HG02763 (cell line): ENCODE results near the gene TNS1.
"Not testable (repeated sequence)": the region's sequence is repeated elsewhere in the genome, so short reads cannot be mapped to it uniquely, and the experiment has no call there.

Experiments used
- ATAC-seq: cut with Tn5 transposase; IDR thresholded peaks from one replicate; pipeline ENCODE4 v1.9.1; 2021; ENCODE audit warnings: mild to moderate bottlenecking, moderate library complexity; ENCODE audit not compliant: unreplicated experiment

Gene TNS1

GRCh38 chr2:217822296-217823252 lies 180.2 kb downstream of the TNS1 start:
- ATAC-seq, result no peak

- ATAC-seq, result no peak
Measured at GRCh38 chr2:217821536-217822147, 181.2 kb downstream of the TNS1 start.

GRCh38 chr2:217820904-217821303 lies 181.9 kb downstream of the TNS1 start:
- no peak for ATAC-seq

GRCh38 chr2:217820091-217820819 lies 182.5 kb downstream of the TNS1 start:
- ATAC-seq, result no peak

- ATAC-seq, result no peak
Measured at GRCh38 chr2:217818293-217818850, 184.4 kb downstream of the TNS1 start.

- ATAC-seq, result no peak
Measured at GRCh38 chr2:217817466-217818292, 185.1 kb downstream of the TNS1 start.

DNA sequence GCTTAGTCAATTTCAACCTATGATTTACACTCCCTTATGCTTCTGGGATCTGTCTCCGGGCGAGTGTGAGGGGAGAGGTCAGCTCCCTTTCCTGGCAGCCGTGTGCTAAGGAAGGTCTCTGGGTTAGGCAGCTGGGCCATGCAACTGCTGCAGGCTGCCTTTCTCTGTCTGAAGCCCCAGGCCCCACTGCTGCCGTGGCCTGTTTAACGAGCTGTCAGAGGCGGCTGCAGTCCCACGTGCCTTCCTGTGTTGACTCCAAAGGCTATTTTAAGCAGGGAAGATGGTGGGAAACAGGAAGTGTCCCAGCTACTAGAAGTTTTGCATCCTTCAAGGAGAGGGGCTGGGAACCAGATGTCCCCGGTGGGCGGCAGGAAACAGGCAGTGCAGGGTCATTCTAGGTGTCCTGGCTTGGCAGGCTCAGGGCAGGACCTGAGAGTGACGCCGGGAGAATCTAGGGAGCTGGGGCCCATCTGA lies 186.4 kb downstream of the TNS1 start:
- no peak for ATAC-seq

- no peak for ATAC-seq
Measured at GRCh38 chr2:217813828-217814227, 189.0 kb downstream of the TNS1 start.

GRCh38 chr2:217812170-217812569 lies 190.6 kb downstream of the TNS1 start:
- ATAC-seq, result no peak

DNA sequence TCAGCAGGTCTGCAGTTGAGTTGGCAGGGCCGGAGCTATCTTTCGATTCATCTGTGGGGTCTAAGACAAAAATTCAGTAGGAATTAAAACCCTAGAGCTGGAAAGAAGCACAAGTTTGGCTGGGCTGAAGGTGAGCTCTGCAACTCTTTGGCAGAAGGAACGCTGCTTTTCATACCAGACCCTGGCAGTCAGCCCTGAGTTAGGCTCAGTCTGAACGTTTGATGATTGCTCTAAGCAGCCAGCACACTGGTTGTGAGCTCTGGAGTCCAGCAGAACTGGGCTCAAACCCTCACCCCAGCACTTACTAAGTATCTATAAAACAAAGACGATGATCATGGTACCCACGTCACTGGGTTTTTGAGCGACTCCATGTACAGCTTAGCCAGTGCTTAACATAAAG lies 192.5 kb downstream of the TNS1 start:
- no peak for ATAC-seq

DNA sequence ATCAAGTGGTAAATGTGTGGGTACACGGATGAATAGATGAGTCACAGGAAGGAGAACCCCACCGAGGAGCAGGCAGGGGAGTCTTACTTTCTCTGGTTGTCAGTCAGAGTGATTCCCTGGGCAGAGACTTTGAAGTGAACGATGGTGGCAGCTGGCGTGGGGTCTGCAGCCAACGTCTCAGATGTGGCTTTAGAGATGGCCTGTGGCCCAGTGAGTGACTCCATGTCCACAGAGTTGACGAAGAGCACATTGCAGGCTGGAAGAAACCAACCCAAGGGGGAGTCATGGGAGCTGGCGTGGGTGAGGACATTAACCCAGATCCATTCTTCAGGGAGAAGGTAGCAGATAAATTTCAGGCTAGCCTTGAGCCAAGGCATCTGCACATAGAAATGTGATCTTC lies 193.1 kb downstream of the TNS1 start:
- no peak for ATAC-seq

DNA sequence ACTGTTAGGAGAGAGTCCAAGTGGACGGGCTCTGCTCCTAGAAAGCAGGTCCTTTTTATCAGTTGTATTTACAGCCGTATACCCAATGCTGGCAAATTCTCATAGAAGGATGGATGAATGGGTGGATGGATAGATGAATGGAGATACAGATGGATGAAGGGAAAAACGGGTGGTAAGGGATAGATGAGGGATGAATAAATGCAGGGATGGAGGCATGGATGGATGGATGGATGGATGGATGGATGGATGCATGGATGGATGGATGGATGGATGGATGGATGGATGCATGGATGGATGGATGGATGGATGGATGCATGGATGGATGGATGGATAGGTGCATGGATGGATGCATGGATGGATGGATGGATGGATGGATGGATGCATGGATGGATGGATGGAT lies 193.8 kb downstream of the TNS1 start:
- not testable (repeated sequence) for ATAC-seq

DNA sequence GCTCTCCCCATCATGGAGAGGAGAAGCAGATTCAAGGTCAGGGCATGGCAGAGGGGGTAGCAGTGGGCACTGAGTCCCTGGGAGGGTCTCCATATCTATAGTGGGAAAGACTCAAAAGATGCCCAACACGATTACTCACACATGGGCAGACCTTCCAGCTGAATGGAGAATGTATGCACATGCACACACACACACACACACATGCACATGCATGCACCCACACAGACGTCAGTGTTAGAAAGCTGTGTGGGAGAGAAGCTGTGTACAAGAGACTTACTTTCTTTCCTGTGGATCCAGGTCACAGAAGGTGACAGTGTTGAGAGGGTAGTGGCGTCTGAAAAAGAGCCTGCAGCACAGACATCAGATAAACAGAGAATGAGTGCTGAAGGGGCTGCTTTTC lies 194.5 kb downstream of the TNS1 start:
- ATAC-seq, result no peak

- ATAC-seq, result no peak
Measured at GRCh38 chr2:217807753-217808152, 195.0 kb downstream of the TNS1 start.

- no peak for ATAC-seq
Measured at GRCh38 chr2:217807025-217807424, 195.8 kb downstream of the TNS1 start.

- no peak for ATAC-seq
Measured at GRCh38 chr2:217806482-217806765, 196.4 kb downstream of the TNS1 start.

DNA sequence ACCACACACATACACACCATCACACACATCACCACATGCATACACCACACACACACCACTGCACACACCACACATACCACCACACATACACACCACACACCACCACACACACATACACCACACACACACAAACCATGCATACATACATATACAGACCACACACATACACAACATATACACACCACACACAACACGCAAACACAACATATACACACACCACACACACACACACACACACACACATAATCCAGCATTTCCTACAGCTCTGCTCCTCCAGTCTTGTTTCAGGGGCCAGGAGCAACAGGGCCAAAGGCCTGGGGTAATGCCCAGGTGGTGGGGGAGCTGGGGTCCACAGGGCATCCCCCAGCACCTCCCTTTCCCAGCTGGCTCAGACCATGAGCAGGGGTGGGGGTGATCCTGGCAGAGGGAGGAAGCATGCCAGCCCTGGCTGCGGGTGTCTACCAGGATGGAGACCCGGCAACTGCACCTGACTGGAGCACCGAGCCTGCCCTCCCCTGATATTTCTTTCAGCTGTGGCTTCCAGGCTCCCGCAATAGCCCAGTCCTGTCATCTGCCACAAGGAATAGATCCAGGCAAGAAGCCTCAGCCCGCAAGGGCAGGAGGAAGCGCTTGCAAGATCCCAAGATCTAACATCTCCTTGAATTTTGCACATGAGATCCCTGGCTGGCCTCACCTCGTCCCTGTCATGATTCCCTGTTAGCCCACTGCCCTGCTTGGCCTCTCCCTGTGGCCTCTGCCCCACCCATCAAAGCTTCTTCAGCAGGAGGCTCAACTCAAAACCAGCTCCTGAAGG lies 196.9 kb downstream of the TNS1 start:
- ATAC-seq, result no peak

DNA sequence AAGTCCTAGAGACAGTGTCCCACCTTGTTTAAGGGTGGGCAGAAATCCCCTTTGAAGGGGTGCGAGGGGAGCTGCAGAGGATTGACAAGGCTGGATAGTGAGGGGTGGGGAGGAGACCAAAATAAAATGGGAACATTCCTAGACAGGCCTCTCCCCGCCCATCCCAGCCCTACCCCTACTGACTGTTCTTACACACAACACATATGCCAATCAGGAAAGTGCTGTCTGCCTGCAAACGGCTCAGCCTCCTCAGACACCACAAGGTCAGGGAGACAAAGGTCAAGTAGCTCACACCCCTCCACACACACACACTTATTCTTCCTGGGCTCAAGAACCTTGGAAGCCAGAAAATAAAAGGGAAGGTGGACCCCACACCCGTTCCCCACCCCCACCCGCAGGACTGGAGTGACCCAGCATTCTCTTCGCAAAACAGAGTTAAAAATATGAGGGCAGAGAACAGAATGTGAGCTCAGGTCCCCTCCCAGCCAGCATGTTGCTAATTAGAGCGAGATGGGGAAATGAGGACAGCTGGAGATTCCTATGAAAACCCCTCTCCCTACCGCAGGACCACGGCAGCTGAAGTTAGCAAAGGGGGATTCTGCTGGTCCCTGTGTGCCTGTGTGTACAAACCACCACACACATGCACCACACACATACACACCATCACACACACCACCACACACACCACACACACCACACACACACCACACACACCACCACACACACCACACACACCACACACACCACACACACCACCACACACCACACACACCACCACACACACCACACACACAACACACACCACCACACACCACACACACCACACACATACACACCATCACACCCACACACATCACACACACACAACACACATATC lies 197.8 kb downstream of the TNS1 start:
- ATAC-seq, result no peak

DNA sequence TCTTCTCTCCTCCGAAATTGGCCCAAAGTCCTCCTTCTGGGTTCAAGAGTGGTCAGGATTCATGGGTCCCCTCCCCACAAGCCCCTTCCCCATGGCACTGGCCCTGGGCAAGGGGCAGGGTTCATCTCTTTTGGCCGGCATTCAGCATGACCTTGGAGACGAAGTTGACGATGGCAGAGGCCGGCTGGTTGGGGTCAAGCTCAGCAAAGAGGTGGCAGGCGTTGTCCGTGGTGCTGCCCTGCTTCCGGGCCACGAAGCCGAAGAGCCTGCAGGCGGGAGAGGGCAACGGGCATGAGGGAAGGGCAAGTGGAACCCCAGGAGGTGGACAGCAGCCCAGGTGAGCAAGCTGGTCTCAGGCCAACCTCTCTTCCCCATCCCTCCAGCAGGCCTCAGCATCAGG lies 198.5 kb downstream of the TNS1 start:
- ATAC-seq, result no peak
